ENCODE data around the gene ELMO2.

ELMO2 gene

DNA sequence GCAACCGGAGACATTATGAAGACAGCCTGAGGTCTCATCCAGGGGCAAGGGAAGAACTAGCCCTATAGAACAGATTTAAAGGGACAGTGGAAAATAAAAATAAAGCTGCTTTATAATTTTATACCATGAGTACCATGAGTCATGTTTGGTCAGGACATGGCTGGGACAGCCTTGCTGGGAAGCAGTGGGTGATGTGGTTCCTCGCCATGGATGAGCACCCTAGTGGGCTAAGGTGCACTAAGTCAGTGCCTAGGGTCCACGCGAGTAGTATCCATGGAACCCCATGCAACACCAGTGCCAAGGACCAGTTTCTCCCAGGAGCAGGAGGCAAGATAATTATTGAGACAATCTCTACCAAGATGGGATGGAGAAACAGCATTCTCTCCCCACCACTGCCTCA is 33.4 kb upstream of the ELMO2 start:
- Histone ChIP-seq H2AFZ (ENCODE audit: low read length) (no peak overlapping the region), H3K4me3 (ENCODE audit: low read length) (no peak overlapping the region), H3K4me1 (ENCODE audit: low read length) (no peaks in the 10 kb centered on the region), H3K9ac (ENCODE audit: low read length) (no peak overlapping the region), H3K79me2 (ENCODE audit: low read length) (no peaks in the 10 kb centered on the region), H3K9me3 (replicated peaks; ENCODE audit: insufficient read depth, low read length) (no peaks in the 10 kb centered on the region), H3K4me2 (ENCODE audit: low read depth, low read length) (no peak overlapping the region), H3F3A (ENCODE audit: insufficient read depth, low read length) (no peaks in the 10 kb centered on the region), H3K9me2 (replicated peaks; ENCODE audit: insufficient read depth, low read length) (no peaks in the 10 kb centered on the region), H4K20me1 (ENCODE audit: insufficient read depth, low read length) (no peaks in the 10 kb centered on the region), H3K27me3 (replicated peaks; ENCODE audit: insufficient read depth, low read length) (no peaks in the 10 kb centered on the region), H3K27ac (ENCODE audit: low read length) (no peak overlapping the region), H3K36me3 (replicated peaks; ENCODE audit: insufficient read depth, low read length) (no peaks in the 10 kb centered on the region)
- TF ChIP-seq EZH2phosphoT487 (IDR thresholded peaks at IDR 0.05; ENCODE audit: low read length) (no peak), CTCF (IDR thresholded peaks at IDR 0.05; ENCODE audit: low read length) (no peak), EZH2 (optimal IDR thresholded peaks at IDR 0.05; ENCODE audit: low read depth, low read length) (no peak)
- no peak for DNase-seq

DNA sequence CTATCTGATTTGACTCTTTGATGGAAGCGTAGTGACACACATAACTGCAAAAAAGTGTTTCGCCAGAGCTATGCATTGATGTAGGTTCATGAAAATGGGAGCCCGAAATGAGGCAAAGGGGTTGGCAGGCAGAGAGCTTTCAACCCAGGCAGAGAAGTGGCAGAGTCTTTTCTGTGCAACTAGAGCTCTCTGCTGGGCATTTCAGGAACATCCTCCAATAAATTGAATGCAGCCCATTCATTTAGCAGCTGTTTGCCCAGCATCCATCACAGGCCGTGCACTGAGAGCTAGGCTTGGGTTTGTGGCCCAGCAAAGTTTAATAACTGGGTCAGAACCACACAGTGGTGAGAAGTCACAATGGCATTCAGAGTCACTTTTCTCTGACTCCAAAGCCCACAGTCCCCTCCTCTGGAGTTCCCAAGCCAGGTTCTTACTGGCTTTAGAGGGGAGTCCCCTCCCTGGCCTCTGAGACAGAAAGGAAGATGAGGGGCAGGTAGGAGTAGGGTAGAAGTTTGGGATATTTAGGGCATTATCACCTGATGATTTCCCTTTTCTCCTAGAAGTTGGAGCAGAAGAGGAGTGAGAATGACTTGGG is 31.8 kb upstream of the ELMO2 start:
- peak; percentile 26 for DNase-seq
- H3K4me2 ChIP-seq (ENCODE audit: low read depth, low read length): no peak overlapping the region
- H3K36me3 ChIP-seq (replicated peaks; ENCODE audit: insufficient read depth, low read length): no peaks in the 10 kb centered on the region
- no peak overlapping the region for H3K9ac ChIP-seq (ENCODE audit: low read length)
- no peaks in the 10 kb centered on the region for H3K79me2 ChIP-seq (ENCODE audit: low read length)
- no peaks in the 10 kb centered on the region for H3K9me2 ChIP-seq (replicated peaks; ENCODE audit: insufficient read depth, low read length)
- H3F3A ChIP-seq (ENCODE audit: insufficient read depth, low read length): no peaks in the 10 kb centered on the region
- TF ChIP-seq EZH2 (optimal IDR thresholded peaks at IDR 0.05; ENCODE audit: low read depth, low read length) (no peak), CTCF (IDR thresholded peaks at IDR 0.05; ENCODE audit: low read length) (peak; percentile 29)
- no peak overlapping the region for H3K4me3 ChIP-seq (ENCODE audit: low read length)
- no peaks in the 10 kb centered on the region for H3K9me3 ChIP-seq (replicated peaks; ENCODE audit: insufficient read depth, low read length)
- H4K20me1 ChIP-seq (ENCODE audit: insufficient read depth, low read length): no peaks in the 10 kb centered on the region
- H3K27ac ChIP-seq (ENCODE audit: low read length): no peak overlapping the region
- H3K4me1 ChIP-seq (ENCODE audit: low read length): no peaks in the 10 kb centered on the region
- H3K27me3 ChIP-seq (replicated peaks; ENCODE audit: insufficient read depth, low read length): no peaks in the 10 kb centered on the region
- no peak overlapping the region for H2AFZ ChIP-seq (ENCODE audit: low read length)

DNA sequence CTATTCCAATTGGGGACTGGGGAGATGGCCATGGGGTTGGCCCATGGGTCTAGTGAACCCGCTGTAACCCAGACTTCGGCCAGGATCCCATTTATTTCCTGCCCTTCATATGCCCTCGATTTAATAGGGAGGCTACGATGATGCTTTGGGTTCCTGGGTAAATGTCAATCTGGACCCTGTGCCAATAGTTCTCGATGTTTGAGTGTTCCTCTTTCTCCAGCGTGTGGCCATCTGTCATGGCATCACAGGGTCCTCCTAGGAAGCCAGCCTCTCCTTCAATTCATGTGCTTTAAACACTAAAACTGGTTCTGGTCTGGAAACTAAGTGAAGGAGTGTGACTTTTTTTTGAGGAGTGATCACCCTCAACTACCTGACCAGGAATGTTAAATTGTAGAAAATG is 28.7 kb upstream of the ELMO2 start:
- no peaks in the 10 kb centered on the region for H3K27me3 ChIP-seq (replicated peaks; ENCODE audit: insufficient read depth, low read length)
- H3F3A ChIP-seq (ENCODE audit: insufficient read depth, low read length): no peaks in the 10 kb centered on the region
- no peaks in the 10 kb centered on the region for H3K36me3 ChIP-seq (replicated peaks; ENCODE audit: insufficient read depth, low read length)
- H3K9me3 ChIP-seq (replicated peaks; ENCODE audit: insufficient read depth, low read length): no peaks in the 10 kb centered on the region
- H3K9ac ChIP-seq (ENCODE audit: low read length): no peak overlapping the region
- no peaks in the 10 kb centered on the region for H3K9me2 ChIP-seq (replicated peaks; ENCODE audit: insufficient read depth, low read length)
- H3K79me2 ChIP-seq (ENCODE audit: low read length): no peaks in the 10 kb centered on the region
- TF ChIP-seq CTCF (IDR thresholded peaks at IDR 0.05; ENCODE audit: low read length) (no peak), EZH2phosphoT487 (IDR thresholded peaks at IDR 0.05; ENCODE audit: low read length) (no peak), EZH2 (optimal IDR thresholded peaks at IDR 0.05; ENCODE audit: low read depth, low read length) (no peak)
- H3K27ac ChIP-seq (ENCODE audit: low read length): no peak overlapping the region
- H3K4me3 ChIP-seq (ENCODE audit: low read length): no peak overlapping the region
- H2AFZ ChIP-seq (ENCODE audit: low read length): no peak overlapping the region
- H4K20me1 ChIP-seq (ENCODE audit: insufficient read depth, low read length): no peaks in the 10 kb centered on the region
- DNase-seq: no peak
- no peak overlapping the region for H3K4me2 ChIP-seq (ENCODE audit: low read depth, low read length)
- H3K4me1 ChIP-seq (ENCODE audit: low read length): no peaks in the 10 kb centered on the region
